T-helper 2 cell (primary cell): ENCODE measurements around the gene ADAM33.

Source experiments
- DNase-seq, 5 experiments: peaks; one replicate each; pipeline versions ENCODE4 v3.0.0 to v3.0.0-alpha.2; 2012 to 2022

ADAM33 gene

DNA sequence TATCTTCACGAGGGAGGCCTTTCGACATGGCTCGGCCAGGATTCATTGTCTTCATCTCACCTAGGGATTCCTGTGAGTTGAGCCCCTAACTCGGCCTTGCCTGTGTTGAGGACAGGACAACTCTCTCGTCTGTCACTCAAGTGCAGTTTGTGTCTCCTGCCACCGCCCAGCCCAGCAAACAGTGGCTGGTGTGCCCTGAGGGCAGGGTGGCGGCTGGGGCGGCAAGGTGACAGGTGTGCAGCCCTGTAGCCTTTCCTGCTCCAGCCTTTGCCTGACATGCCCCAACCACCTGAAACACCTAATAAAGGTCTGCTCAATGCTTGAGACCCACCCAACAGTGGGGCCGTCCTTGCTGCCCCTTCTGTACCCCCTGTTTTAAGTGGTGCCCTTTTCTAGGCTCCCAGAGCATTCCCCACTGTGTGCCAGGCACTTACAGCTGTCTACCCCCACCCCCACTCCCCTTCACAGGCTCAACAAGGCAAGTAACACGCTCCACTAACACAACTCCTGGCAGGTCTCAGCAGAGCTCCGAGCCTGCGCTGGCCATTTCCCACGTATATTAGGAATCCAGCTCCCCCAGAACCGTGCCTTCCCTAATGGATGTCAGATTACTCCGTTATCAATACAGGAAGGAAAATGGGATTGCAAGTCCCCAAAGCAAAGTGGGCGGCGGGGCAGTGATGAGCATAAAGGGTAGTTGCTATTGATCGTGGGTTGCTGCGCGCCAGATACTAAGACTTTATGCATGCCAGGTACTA, 36.3 kb downstream of the ADAM33 start:
- no peak for DNase-seq

DNA sequence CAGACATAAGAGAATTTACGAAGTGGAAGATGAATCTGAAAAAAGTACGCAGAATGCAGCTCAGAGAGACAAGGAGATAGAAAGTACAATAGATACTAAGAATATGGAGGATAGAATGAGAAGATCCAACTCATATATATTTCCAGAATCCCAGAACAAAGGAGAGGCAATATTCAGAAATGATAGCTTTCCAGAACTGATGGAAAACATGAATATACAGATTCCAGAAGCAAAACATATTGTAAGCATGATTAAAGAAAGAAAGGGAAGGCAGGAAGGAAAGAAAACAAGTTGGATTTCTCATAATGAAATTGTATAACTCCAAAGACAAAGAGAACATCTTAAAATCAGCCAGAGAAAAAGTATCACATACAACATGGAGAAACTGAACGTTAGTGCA, 41.6 kb downstream of the ADAM33 start:
- no peak for DNase-seq

DNA sequence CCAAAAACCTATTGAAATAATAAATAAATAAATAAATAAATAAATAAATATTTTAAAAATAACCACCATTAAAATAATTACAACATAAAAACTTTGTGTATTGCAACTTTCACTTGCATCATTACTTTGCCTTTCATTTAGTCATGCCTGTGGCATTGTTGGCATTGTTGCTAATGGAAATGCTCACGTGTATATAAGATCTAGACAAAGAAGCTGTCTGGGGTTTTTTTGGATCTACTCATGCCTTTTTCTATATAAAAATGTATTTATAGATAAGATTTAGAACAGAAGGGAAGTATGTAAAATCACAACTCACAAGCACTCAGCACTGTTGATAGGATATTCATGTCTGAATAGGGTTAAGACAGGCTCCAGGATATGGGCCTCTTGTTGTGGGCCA, 46.5 kb downstream of the ADAM33 start:
- no peak for DNase-seq

DNA sequence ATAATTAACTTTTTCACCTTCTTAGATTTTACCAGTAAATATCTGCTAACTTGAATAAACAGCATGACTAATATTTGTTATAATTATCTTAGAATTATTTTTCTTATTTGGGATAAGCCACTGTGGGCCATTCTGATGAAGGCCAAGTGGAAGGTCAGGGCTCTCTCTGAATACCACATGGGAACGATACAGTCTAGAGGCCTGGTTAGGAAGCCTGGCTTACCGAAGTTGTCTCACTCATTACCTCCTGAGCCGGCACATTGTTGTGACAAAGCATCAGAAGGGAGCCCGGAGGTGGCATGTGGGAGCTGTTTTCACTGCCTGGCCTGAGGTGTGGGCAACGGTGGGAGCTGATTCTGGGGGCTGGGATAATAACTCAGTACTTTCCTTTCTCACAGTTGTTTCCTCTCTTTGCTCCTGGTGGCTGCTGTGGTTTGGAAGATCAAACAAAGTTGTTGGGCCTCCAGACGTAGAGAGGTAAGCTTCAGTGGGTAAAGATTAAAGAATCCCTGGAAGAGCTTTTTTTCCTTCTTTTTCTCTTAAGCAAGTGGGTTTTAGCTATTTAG, 47.8 kb downstream of the ADAM33 start:
- DNase-seq, result no peak

DNA sequence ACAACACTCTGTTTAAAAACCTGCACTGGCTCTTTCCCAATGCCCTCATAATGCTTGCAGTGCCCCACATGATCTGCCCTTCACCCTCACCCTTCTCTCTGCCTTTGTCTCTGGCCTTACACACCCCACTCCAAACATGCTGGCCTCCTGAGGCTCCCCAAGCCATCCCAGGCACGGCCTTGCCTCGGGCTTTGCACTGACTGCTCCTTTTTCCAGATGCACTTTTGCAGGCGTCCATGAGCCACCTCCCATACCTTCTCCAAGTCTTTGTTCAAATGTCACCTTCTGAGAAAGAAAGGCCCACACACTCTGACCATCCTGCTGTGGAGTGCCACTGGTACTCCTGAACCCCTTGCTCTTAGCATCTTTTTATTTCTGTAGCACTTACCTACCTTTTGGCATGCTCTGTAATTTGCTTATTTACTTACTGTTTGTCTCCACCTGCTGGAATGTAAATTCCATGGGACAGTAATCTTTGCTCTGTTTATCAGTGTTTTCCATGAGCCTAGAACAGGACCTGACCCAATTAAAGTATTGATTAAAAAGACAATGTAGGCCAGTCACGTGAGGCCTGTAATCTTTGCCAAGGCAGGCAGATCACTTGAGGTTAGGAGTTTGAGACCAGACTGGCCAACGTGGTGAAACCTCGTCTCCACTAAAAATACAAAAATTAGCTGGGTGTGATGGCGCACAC, 49.4 kb downstream of the ADAM33 start:
- no peak for DNase-seq

DNA sequence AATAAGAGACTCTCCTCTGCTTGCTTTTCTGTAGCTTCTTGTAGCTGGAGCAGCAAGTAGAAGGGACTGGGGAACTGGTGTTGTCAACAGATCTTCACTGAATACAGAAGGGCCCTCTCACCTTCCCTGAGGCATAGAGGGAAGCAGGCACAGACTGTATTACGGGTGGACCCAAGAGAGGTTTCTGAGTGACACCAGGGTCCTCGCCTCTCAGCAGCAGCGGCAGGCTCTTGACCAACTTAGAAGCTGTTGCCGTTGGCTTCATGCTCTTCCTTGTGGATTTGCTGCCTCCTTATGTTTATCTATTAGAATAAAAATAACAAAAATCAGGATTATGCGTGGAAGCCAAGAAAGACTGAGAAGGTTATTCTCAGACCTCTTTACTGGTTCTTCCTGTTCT, 50.3 kb downstream of the ADAM33 start:
- DNase-seq, result no peak

DNA sequence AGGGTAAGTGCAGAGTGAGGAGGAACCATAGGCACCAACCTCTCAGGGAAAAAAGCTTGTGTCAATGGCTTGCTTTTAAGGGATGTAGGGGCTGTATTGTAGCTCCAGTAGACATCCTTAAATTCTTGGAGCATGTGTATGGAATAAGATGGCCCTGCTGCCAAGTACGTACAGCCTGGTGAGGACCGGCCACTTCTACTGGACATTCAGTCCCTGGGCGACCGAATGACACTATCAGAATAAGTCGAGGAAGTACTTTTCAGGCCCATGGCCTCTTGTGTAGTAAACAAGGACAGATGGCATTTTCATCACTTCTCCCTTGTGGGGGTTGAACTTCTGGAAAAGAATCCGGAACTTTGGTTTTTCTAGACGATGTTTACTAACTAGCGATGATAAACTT, 51.4 kb downstream of the ADAM33 start:
- DNase-seq, result no peak

DNA sequence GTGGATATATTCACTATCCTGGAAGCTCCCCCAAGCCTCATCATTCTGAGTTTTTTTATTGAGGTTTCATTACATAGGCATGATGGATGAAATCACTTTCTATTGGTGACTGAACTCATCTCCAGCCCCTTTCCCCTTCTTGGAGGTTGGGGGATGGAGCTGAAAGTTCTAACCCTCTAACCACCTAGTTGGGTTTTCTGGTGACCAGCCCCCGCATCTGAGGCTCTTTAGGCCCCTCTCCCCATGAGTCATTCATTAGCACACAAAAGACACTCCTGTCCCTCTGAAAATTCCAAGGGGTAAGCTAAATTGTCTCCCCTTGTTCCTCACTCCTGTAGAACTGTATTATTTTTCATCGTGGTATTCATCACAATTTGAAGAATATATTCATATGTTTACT, 51.9 kb downstream of the ADAM33 start:
- no peak for DNase-seq

DNA sequence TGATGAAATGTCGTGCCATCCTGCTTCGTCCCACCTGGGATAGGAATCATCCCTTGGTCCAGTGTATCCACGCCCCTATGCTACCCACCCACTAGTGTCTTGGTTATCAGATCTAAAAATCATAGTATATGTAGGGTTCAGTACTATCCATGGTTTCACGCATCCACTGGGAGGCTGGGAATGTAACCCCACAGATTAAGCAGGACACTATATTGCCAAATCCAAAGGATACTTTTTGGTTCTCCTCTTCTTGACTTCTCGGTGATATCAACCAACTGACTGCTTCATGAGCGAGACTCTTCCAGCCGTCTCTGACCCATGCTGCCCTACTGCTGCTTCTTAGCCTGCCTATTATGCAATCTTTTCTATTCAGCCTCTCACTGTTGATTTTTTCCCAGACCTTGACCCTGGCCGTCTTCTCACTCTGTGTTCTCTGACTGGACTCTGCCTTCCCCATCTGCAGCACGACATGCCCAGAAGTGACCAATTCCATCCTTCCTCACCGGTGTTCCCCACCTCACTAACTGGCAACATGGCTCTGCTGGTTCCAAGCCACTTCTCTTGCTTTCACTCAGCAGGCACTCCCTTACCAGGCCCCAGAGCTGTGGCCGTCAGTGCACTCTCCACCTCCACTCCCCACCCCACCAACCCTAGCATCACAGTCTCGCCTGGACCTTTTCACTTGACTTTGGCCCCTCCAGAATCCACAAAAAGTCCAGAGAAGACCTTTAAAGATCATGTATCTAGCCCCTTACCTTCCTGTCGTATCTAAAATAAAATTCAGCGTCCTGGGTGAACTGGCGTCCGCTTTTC, 53.1 kb downstream of the ADAM33 start:
- no peak for DNase-seq

DNA sequence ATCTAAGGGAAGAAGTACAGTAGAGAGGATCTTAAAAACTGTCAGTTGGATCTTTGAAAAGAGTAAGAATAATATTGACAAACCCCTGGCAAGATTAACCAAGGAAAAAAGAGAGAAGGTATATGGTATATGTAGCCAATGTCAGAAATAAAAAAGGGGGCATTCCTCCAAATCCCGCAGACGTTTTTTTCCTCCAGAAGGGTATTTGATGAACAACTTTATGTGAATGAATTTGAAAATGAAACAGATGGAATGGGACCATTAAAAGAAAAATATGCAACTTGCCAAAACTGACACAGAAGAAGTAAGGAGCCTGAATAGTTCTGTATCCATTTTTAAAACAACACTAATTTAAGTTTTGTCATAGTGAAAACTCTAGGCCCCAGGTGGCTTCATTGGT, 54.3 kb downstream of the ADAM33 start:
- no peak for DNase-seq

DNA sequence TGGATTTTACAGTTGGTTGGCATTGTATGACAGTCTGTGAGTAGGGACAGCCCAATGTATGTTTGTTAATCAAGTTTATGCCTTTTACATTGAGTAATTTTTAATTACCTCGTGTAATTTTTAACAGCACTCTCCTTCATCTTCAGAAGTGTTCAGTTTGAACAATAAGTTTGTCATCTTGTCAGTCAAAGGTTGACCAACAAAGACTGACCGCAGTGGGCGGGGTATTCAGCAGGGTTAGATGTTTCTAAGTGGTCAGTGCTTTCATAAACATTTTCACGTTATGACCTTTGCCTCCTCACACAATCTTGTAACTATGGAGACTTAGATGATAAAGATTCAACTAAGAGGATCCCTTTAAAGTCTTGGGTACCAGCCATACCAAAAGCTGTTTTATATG, 59.4 kb downstream of the ADAM33 start:
- no peak for DNase-seq

DNA sequence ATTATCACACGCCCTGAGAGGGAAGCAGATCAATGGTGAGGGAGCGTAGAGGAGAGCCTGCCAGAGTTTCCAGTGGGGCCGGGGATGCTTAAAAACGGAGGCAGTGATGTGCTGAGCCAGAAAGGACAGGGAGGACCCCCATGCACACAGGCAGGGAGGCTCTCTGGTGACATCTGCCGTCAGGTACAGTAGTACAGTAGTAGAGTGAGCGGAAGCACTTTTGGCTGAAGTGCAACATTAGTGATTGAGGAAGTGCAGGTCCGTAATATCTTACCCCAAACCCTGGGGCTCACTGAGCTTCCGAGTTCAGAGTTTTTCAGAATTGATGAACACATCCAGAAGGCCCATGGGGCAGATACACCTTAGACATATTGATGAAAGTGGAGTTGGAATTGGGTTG, 60.7 kb downstream of the ADAM33 start:
- DNase-seq, result no peak
